H9 (cell line): Measurements from ENCODE around the gene EDEM1. TPM values are rescaled to one million over a fixed set of nuclear protein-coding genes. Genes with fewer than 3 reads are reported as not detected.

Experiments used
- DNase-seq: peaks from one replicate; pipeline ENCODE4 v3.0.0-alpha.2; 2017
- H2AFZ ChIP-seq: one replicate; pipeline ENCODE4 v1.6.1; 2013; ENCODE audit warnings: mild to moderate bottlenecking, low read length, control low read depth, moderate library complexity
- H2AK5ac ChIP-seq: 2 replicates; pipeline ENCODE4 v1.6.1; 2013; ENCODE audit warnings: low read length, control low read depth, mixed read lengths; ENCODE audit not compliant: insufficient read length
- H2BK120ac ChIP-seq: one replicate; pipeline ENCODE4 v1.6.1; 2013; ENCODE audit warnings: low read depth, mild to moderate bottlenecking, low read length, control low read depth, inconsistent platforms; ENCODE audit not compliant: poor library complexity, severe bottlenecking
- H2BK12ac ChIP-seq: 2 replicates; pipeline ENCODE4 v1.6.1; 2013; ENCODE audit warnings: low read length, control low read depth, mixed read lengths, low read depth; ENCODE audit not compliant: insufficient read length
- H2BK15ac ChIP-seq: 2 replicates; pipeline ENCODE4 v1.6.1; 2013; ENCODE audit warnings: low read depth, low read length, control low read depth
- H2BK20ac ChIP-seq: one replicate; pipeline ENCODE4 v1.6.1; 2013; ENCODE audit warnings: low read depth, mild to moderate bottlenecking, low read length, control low read depth, inconsistent platforms; ENCODE audit not compliant: poor library complexity, severe bottlenecking
- H2BK5ac ChIP-seq: 2 replicates; pipeline ENCODE4 v1.6.1; 2013; ENCODE audit warnings: low read length, control low read depth, mixed read lengths; ENCODE audit not compliant: insufficient read length
- H3K14ac ChIP-seq: 2 replicates; pipeline ENCODE4 v1.6.1; 2013; ENCODE audit warnings: low read length, control low read depth; ENCODE audit not compliant: insufficient read depth
- H3K18ac ChIP-seq: 2 replicates; pipeline ENCODE4 v1.6.1; 2013; ENCODE audit warnings: low read depth, mild to moderate bottlenecking, mixed read lengths, low read length, control low read depth; ENCODE audit not compliant: insufficient read length
- H3K23ac ChIP-seq: 2 replicates; pipeline ENCODE4 v1.6.1; 2013; ENCODE audit warnings: low read length, control low read depth, mixed read lengths, low read depth; ENCODE audit not compliant: insufficient read length
- H3K23me2 ChIP-seq: 2 replicates; pipeline ENCODE4 v1.6.1; 2013; ENCODE audit warnings: low read depth, mild to moderate bottlenecking, mixed read lengths, low read length, control low read depth; ENCODE audit not compliant: insufficient read length, poor library complexity, severe bottlenecking
- H3K27ac ChIP-seq: 2 replicates; pipeline ENCODE4 v1.5.1; 2013; ENCODE audit warnings: low read length, control low read depth, mixed read lengths, low read depth; ENCODE audit not compliant: insufficient read length
- H3K27me3 ChIP-seq: 2 replicates; pipeline ENCODE4 v1.6.1; 2013; ENCODE audit warnings: low read length, control low read depth, inconsistent platforms; ENCODE audit not compliant: insufficient read depth
- H3K4ac ChIP-seq: 2 replicates; pipeline ENCODE4 v1.6.1; 2013; ENCODE audit warnings: low read depth, mild to moderate bottlenecking, control low read depth, inconsistent platforms, low read length, moderate library complexity
- H3K4me1 ChIP-seq: 2 replicates; pipeline ENCODE4 v1.6.1; 2013; ENCODE audit warnings: low read length, control low read depth, inconsistent platforms; ENCODE audit not compliant: insufficient read depth
- H3K4me2 ChIP-seq: 2 replicates; pipeline ENCODE4 v1.6.1; 2013; ENCODE audit warnings: low read length, control low read depth, mixed read lengths; ENCODE audit not compliant: insufficient read length, insufficient read depth
- H3K56ac ChIP-seq: 2 replicates; pipeline ENCODE4 v1.6.1; 2013; ENCODE audit warnings: low read depth, mild to moderate bottlenecking, mixed read lengths, low read length, control low read depth; ENCODE audit not compliant: insufficient read length
- H3K79me1 ChIP-seq: 2 replicates; pipeline ENCODE4 v1.6.1; 2013; ENCODE audit warnings: low read depth, mild to moderate bottlenecking, moderate library complexity, low read length, control low read depth, inconsistent platforms; ENCODE audit not compliant: insufficient read depth, poor library complexity, severe bottlenecking
- H3K79me2 ChIP-seq: 2 replicates; pipeline ENCODE4 v1.6.1; 2013; ENCODE audit warnings: low read length, control low read depth, inconsistent platforms; ENCODE audit not compliant: insufficient read depth
- H3K9ac ChIP-seq: 2 replicates; pipeline ENCODE4 v1.6.1; 2013; ENCODE audit warnings: low read length, control low read depth, mixed read lengths; ENCODE audit not compliant: insufficient read length; ENCODE audit errors: extremely low read depth
- H3K9me3 ChIP-seq: one replicate; pipeline ENCODE4 v1.6.1; 2013; ENCODE audit warnings: low read depth, low read length, inconsistent platforms; ENCODE audit not compliant: control insufficient read depth
- H3T11ph ChIP-seq: one replicate; pipeline ENCODE4 v1.6.1; 2013; ENCODE audit warnings: mild to moderate bottlenecking, low read length, control low read depth, inconsistent platforms
- H4K20me1 ChIP-seq: one replicate; pipeline ENCODE4 v1.6.1; 2013; ENCODE audit not compliant: control insufficient read depth, insufficient read length, insufficient read depth
- H4K5ac ChIP-seq: 2 replicates; pipeline ENCODE4 v1.6.1; 2013; ENCODE audit warnings: low read depth, mild to moderate bottlenecking, mixed read lengths, low read length, control low read depth; ENCODE audit not compliant: insufficient read length
- H4K8ac ChIP-seq: replicated peaks from 2 replicates; pipeline ENCODE4 v1.6.1; 2013; ENCODE audit warnings: low read length, control low read depth, mixed read lengths, low read depth; ENCODE audit not compliant: insufficient read length
- H4K91ac ChIP-seq: 2 replicates; pipeline ENCODE4 v1.6.1; 2013; ENCODE audit warnings: low read depth, mild to moderate bottlenecking, moderate library complexity, mixed read lengths, low read length, control low read depth; ENCODE audit not compliant: insufficient read length
- H3K27ac Mint-ChIP-seq, 3 experiments: 2 replicates in 2 of 3; 3 replicates in 1 of 3; pipeline ENCODE4 v1.8.0; 2020 to 2021; ENCODE audit warnings: mixed read lengths in 3 of 3, mild to moderate bottlenecking in 1 of 3, moderate library complexity in 1 of 3
- H3K27me3 Mint-ChIP-seq: 2 replicates; pipeline ENCODE4 v1.8.0; 2021; ENCODE audit warnings: low read depth, mild to moderate bottlenecking, moderate library complexity, mixed read lengths
- H3K36me3 Mint-ChIP-seq, 3 experiments: 2 replicates in 2 of 3; 3 replicates in 1 of 3; pipeline ENCODE4 v1.8.0; 2020 to 2021; ENCODE audit warnings: low read depth in 3 of 3, mixed read lengths in 3 of 3; ENCODE audit not compliant: insufficient read depth in 1 of 3
- H3K4me1 Mint-ChIP-seq, 2 experiments: 2 replicates each; pipeline ENCODE4 v1.8.0; 2020; ENCODE audit warnings: mixed read lengths in 2 of 2
- H3K4me3 Mint-ChIP-seq, 2 experiments: 2 replicates in 1 of 2; 3 replicates in 1 of 2; pipeline ENCODE4 v1.8.0; 2020 to 2021; ENCODE audit warnings: mild to moderate bottlenecking in 2 of 2, mixed read lengths in 2 of 2, moderate library complexity in 1 of 2
- H3K9me3 Mint-ChIP-seq, 2 experiments: 2 replicates in 1 of 2; 3 replicates in 1 of 2; pipeline ENCODE4 v1.8.0; 2020; ENCODE audit warnings: mild to moderate bottlenecking in 2 of 2, mixed read lengths in 2 of 2, moderate library complexity in 1 of 2
- CTCF ChIP-seq: fragments of 200-600 bp; sonication (generic); conservative IDR thresholded peaks from 3 replicates; pipeline ENCODE4 v1.8.0; 2021; ENCODE audit warnings: antibody characterized with exemption, mild to moderate bottlenecking
- WGBS: extraction: QIAGEN DNeasy Blood & Tissue Kit; methylation state at CpG from one replicate; pipeline ENCODE4 v1.1.7; 2013; ENCODE audit warnings: missing lambda C conversion rate, low lambda C conversion rate, mixed read lengths; ENCODE audit not compliant: insufficient read length; ENCODE audit errors: extremely low coverage; 5-methylcytosine and 5-hydroxymethylcytosine counted together
- total RNA-seq: library from RNA; stranded (reverse); gene quantifications from 2 replicates; pipeline ENCODE4 v1.2.1, GENCODE V29; 2021

Gene EDEM1
- total RNA-seq, 1 experiment from 2014 or later: 11.7 TPM

GRCh38 chr3:5188419-5189221 lies 1.1 kb downstream of the EDEM1 start:
- peak; percentile 37 for DNase-seq
- no peak for TF ChIP-seq CTCF
- H3K9me3 Mint-ChIP-seq: no peaks in the 10 kb centered on the region

More at GRCh38 chr3:5188419-5189221, 1.1 kb downstream of the EDEM1 start:
- no peak overlapping the region for H2BK120ac ChIP-seq
- no peak overlapping the region for H3K14ac ChIP-seq
- no peak overlapping the region for H2BK12ac ChIP-seq
- no CpG with 5 or more reads among the region's 26 CpGs for WGBS
- H3K23ac ChIP-seq: no peak overlapping the region
- H3K27me3 Mint-ChIP-seq: peaks cover 5% of the 10 kb centered on the region
- H3K27ac ChIP-seq: no peak overlapping the region
- H4K5ac ChIP-seq: no peak overlapping the region
- no peak overlapping the region for H4K8ac ChIP-seq
- H3K4me1 Mint-ChIP-seq: peaks cover 28 to 41% of the 10 kb centered on the region in 2 experiments
- no peak overlapping the region for H2BK5ac ChIP-seq
- no peak overlapping the region for H4K91ac ChIP-seq
- no peak overlapping the region for H3K4ac ChIP-seq
- no peak overlapping the region for H3T11ph ChIP-seq
- H3K23me2 ChIP-seq: peaks cover 10% of the 10 kb centered on the region
- no peak overlapping the region for H2BK15ac ChIP-seq
- H4K20me1 ChIP-seq: no peaks in the 10 kb centered on the region
- H2AFZ ChIP-seq: no peak overlapping the region
- H3K56ac ChIP-seq: no peak overlapping the region
- H3K18ac ChIP-seq: no peak overlapping the region
- peak overlapping the region in 2 of 3 experiments; percentile 49 to 60; a peak in 6 of 7 replicates for H3K27ac Mint-ChIP-seq
- peak overlapping the region; percentile 48 for H3K9ac ChIP-seq
- no peaks in the 10 kb centered on the region for H3K9me3 ChIP-seq
- peaks cover 6% of the 10 kb centered on the region; the same call in 1 of the 2 replicates for H3K4me1 ChIP-seq
- peaks cover 5 to 8% (median 6%) of the 10 kb centered on the region in 3 experiments; a peak in 6 of 7 replicates for H3K36me3 Mint-ChIP-seq
- H3K4me2 ChIP-seq: peak overlapping the region; percentile 76
- H3K27me3 ChIP-seq: no peaks in the 10 kb centered on the region
- peaks cover 12% of the 10 kb centered on the region; the same call in 1 of the 2 replicates for H3K79me2 ChIP-seq
- H2BK20ac ChIP-seq: no peak overlapping the region
- H2AK5ac ChIP-seq: no peak overlapping the region
- H3K79me1 ChIP-seq: no peaks in the 10 kb centered on the region
- peak overlapping the region; percentile 86 to 97 for H3K4me3 Mint-ChIP-seq
